ENCODE measurements around the gene HOXB5.

HOXB5 gene

GRCh38 chr17:48548523-48549280, 44.9 kb downstream of the HOXB5 start:
- Histone ChIP-seq H3K4me3 (ENCODE audit: low read depth, low read length) (no peak overlapping the region), H3K36me3 (ENCODE audit: control insufficient read depth in 2 of 2, insufficient read depth in 1 of 2, low read length in 2 of 2) (peaks cover 15 to 40% of the 10 kb centered on the region in 2 experiments), H3K4me1 (ENCODE audit: control insufficient read depth, insufficient read depth, low read length) (peaks cover 48% of the 10 kb centered on the region), H3K27ac (ENCODE audit: extremely low read depth, low read depth, low read length) (peak overlapping the region; percentile 100), H3K9me3 (ENCODE audit: control insufficient read depth, insufficient read depth, low read depth, low read length) (no peaks in the 10 kb centered on the region)
- ChIA-PET CTCF (interaction anchor here (0.6 to 3.1 kb wide), 4 partner anchors 9 to 50 kb away, joined by 3 to 15 read pairs (median 4); no protein-coding TSS in a partner anchor), POLR2A (no interaction called here)
- TF ChIP-seq ZNF148 (tag by site-specific recombination; IDR thresholded peaks at IDR 0.05; ENCODE audit: borderline replicate concordance) (no peak), SP7 (tag by site-specific recombination; IDR thresholded peaks at IDR 0.05) (no peak), KLF10 (tag by site-specific recombination; IDR thresholded peaks at IDR 0.05) (0 out of 2 replicates have a peak, but pooled peaks have one; percentile 13), ZNF26 (tag by site-specific recombination; IDR thresholded peaks at IDR 0.05) (no peak), PRDM6 (tag by site-specific recombination; IDR thresholded peaks at IDR 0.05) (peak; percentile 92), ZNF157 (tag by site-specific recombination; IDR thresholded peaks at IDR 0.05) (no peak)

- no peak overlapping the region for H3K4me3 ChIP-seq (ENCODE audit: low read depth, low read length)
- TF ChIP-seq ZNF692 (tag by site-specific recombination; IDR thresholded peaks at IDR 0.05) (no peak), ZNF2 (tag by site-specific recombination; IDR thresholded peaks at IDR 0.05) (peak; percentile 79; the same call in 1 of the 2 replicates), ZBTB1 (tag by site-specific recombination; IDR thresholded peaks at IDR 0.05) (0 out of 2 replicates have a peak, but pooled peaks have one; percentile 12), ZBTB6 (tag by site-specific recombination; IDR thresholded peaks at IDR 0.05) (peak; percentile 97), ZNF596 (tag by site-specific recombination; IDR thresholded peaks at IDR 0.05) (peak; percentile 80), ZNF335 (tag by site-specific recombination; conservative IDR thresholded peaks at IDR 0.05) (peak; percentile 57; the same call in 1 of the 2 replicates), ZNF501 (tag by site-specific recombination; IDR thresholded peaks at IDR 0.05) (peak; percentile 67), ZEB2 (tag by site-specific recombination; IDR thresholded peaks at IDR 0.05) (0 out of 2 replicates have a peak, but pooled peaks have one; percentile 71), ZNF449 (tag by site-specific recombination; IDR thresholded peaks at IDR 0.05) (peak; percentile 98), ZBTB8A (tag by site-specific recombination; IDR thresholded peaks at IDR 0.05) (peak; percentile 24; the same call in 1 of the 2 replicates), SP3 (tag by site-specific recombination; IDR thresholded peaks at IDR 0.05) (peak; percentile 38), ZBTB10 (tag by site-specific recombination; IDR thresholded peaks at IDR 0.05) (0 out of 2 replicates have a peak, but pooled peaks have one; percentile 12)
Observed at GRCh38 chr17:48547808-48548522, 45.6 kb downstream of the HOXB5 start.

More at GRCh38 chr17:48547808-48548522, 45.6 kb downstream of the HOXB5 start:
- Histone ChIP-seq H3K36me3 (ENCODE audit: control insufficient read depth in 2 of 2, insufficient read depth in 1 of 2, low read length in 2 of 2) (peaks cover 15 to 37% of the 10 kb centered on the region in 2 experiments), H3K27ac (ENCODE audit: extremely low read depth, low read depth, low read length) (peak overlapping the region; percentile 100), H3K4me1 (ENCODE audit: control insufficient read depth, insufficient read depth, low read length) (peaks cover 48% of the 10 kb centered on the region), H3K9me3 (ENCODE audit: control insufficient read depth, insufficient read depth, low read depth, low read length) (no peaks in the 10 kb centered on the region)
- ChIA-PET CTCF (interaction anchor here (0.5 to 3.1 kb wide), 11 partner anchors 10 to 440 kb away, joined by 3 to 15 read pairs (median 4); no protein-coding TSS in a partner anchor), POLR2A (interaction anchor here (1.2 to 1.8 kb wide), 4 partner anchors 9 to 45 kb away, joined by 3 to 6 read pairs (median 4); partner anchors contain the start of gene HOXB5)
